ENCODE results near the gene ELF4.

Gene ELF4

GRCh38 chrX:130066975-130067615, 43.2 kb downstream of the ELF4 start:
- TF ChIP-seq ZFX (IDR thresholded peaks at IDR 0.05) (no peak), CTCF (conservative IDR thresholded peaks at IDR 0.05) (no peak)
- H3K27ac ChIP-seq = no peak overlapping the region

DNA sequence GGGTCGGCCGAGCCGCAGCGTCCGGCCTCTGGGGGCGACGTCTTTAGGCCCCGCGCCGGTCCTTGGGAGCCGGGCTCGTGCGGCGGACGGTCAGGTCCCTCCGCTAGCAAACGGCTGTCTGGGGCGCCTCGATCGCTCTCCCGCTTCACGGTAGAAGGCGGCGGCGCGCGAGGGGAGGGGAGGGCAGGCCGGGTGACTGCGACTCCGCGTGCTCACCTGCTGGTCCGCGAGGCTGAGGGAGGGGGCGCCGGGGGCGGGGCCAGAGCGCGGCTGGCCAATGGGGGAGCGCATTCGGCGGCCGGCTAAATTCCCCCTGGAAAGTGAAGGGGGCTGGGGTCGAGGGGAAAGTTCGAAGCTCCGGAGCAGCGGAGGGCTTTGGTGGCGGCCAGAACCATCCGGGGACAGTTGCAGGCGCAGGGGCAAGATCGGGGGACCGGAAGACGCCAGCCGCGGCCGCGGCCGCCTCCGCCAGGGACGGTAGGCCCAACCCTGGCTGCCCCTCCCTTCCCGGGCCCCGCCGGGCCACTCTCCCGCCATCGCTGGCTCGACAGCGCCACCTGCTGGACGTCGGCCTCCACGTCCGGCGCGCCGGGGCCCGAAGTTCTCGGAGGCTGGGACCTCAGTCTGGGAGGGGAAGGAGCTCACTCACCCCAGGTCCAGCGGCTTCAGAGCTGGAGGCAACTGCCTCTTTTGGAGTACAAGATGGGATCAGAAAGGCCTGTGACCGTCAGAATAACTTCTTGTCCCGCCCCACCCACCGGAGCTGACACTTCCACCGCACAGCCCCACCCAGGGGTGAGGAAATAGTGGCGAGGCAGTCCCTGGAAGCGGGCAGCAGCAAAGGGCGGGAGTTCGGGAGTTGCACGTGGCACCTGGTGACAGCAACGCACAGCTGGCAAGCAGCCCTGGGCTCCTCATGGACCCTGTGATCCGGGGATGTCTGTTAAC, 49.9 kb downstream of the ELF4 start:
- TF ChIP-seq ZFX (IDR thresholded peaks at IDR 0.05) = no peak; the same call in 1 of the 2 replicates
- peak; percentile 84 for TF ChIP-seq CTCF (conservative IDR thresholded peaks at IDR 0.05)
- peak overlapping the region; percentile 65 for H3K27ac ChIP-seq

DNA sequence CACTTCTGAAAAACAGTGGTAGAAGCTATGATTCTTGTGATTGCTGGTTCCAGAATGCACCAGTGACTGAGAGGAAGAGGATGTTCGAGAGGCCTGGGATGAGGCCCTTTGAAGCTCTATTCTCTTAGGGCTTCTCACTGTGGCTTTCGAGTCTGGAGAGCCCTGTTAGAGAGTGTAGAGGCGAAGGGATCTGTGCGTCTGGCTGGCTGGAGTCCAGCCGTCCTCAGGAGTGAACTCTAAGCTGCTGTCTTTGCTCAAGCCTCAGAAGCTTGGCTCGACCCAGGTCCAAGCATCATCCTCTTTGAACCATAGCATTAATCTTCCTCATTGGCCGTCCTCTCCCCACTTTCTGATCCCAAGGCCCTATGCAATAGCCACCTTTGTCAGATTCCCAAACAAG, 51.6 kb downstream of the ELF4 start:
- no peak for TF ChIP-seq CTCF (conservative IDR thresholded peaks at IDR 0.05)
- no peak for TF ChIP-seq ZFX (IDR thresholded peaks at IDR 0.05)
- H3K27ac ChIP-seq = no peak overlapping the region

- no peak overlapping the region for H3K27ac ChIP-seq
- TF ChIP-seq ZFX (IDR thresholded peaks at IDR 0.05) = no peak
- TF ChIP-seq CTCF (conservative IDR thresholded peaks at IDR 0.05) = no peak
Measured at GRCh38 chrX:130057209-130057608, 53.1 kb downstream of the ELF4 start.

GRCh38 chrX:130055899-130056298, 54.4 kb downstream of the ELF4 start:
- TF ChIP-seq ZFX (IDR thresholded peaks at IDR 0.05) (no peak), CTCF (conservative IDR thresholded peaks at IDR 0.05) (no peak)
- H3K27ac ChIP-seq = no peak overlapping the region

- no peak overlapping the region for H3K27ac ChIP-seq
- no peak for TF ChIP-seq CTCF (conservative IDR thresholded peaks at IDR 0.05)
- no peak for TF ChIP-seq ZFX (IDR thresholded peaks at IDR 0.05)
Measured at GRCh38 chrX:130055103-130055502, 55.2 kb downstream of the ELF4 start.

GRCh38 chrX:130053236-130053635, 57.1 kb downstream of the ELF4 start:
- H3K27ac ChIP-seq = no peak overlapping the region
- no peak for TF ChIP-seq CTCF (conservative IDR thresholded peaks at IDR 0.05)
- TF ChIP-seq ZFX (IDR thresholded peaks at IDR 0.05) = no peak
